Measurements from ENCODE around the gene HTR7. TPM values are rescaled to one million over a fixed set of nuclear protein-coding genes. Genes with fewer than 3 reads are reported as not detected.

Gene HTR7
- total RNA-seq, 6 donors from 2014 or later, result 0.54 to 0.64 (median 0.59) TPM; not detected in 3

DNA sequence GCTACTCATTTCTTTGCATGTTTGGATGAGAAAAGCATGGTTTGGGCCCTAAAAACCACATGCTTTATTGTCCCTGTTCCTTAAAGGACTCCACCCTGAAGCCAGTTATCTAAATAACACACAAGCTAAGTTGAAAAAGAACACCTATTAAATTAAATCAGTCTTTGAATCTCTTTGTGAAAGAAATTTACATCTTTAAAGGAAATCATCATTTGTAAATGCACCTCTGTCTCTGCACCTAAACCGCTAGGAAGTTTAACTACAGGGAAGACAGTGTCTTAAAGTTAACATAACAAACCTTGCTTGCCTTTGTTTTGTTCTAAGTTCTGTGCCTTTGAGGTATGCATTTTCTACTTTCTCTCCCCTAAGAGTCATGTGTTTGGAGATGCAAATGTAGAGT lies 52.6 kb downstream of the HTR7 start:
- H3K4me3 ChIP-seq, result no peak overlapping the region
- WGBS, 2 donors, result 71 to 78% methylated on average over 1 of the region's 1 CpG
- H3K27me3 ChIP-seq, result no peaks in the 10 kb centered on the region
- no peaks in the 10 kb centered on the region for H3K36me3 ChIP-seq
- H3K9me3 ChIP-seq, result peaks cover 0 to 3% (median 0%) of the 10 kb centered on the region in 4 donors
- TF ChIP-seq EP300 (IDR thresholded peaks at IDR 0.05) (no peak), POLR2AphosphoS5 (IDR thresholded peaks at IDR 0.05) (no peak), POLR2A (IDR thresholded peaks at IDR 0.05) (no peak)
- TF ChIP-seq, protein P1, sequence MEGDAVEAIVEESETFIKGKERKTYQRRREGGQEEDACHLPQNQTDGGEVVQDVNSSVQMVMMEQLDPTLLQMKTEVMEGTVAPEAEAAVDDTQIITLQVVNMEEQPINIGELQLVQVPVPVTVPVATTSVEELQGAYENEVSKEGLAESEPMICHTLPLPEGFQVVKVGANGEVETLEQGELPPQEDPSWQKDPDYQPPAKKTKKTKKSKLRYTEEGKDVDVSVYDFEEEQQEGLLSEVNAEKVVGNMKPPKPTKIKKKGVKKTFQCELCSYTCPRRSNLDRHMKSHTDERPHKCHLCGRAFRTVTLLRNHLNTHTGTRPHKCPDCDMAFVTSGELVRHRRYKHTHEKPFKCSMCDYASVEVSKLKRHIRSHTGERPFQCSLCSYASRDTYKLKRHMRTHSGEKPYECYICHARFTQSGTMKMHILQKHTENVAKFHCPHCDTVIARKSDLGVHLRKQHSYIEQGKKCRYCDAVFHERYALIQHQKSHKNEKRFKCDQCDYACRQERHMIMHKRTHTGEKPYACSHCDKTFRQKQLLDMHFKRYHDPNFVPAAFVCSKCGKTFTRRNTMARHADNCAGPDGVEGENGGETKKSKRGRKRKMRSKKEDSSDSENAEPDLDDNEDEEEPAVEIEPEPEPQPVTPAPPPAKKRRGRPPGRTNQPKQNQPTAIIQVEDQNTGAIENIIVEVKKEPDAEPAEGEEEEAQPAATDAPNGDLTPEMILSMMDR (IDR thresholded peaks at IDR 0.05), result no peak
- H3K4me1 ChIP-seq, result no peaks in the 10 kb centered on the region
- DNase-seq, result no peak
- H3K27ac ChIP-seq, result no peak overlapping the region
- no peak for ATAC-seq (ENCODE audit: low FRiP score in 2 of 2)

DNA sequence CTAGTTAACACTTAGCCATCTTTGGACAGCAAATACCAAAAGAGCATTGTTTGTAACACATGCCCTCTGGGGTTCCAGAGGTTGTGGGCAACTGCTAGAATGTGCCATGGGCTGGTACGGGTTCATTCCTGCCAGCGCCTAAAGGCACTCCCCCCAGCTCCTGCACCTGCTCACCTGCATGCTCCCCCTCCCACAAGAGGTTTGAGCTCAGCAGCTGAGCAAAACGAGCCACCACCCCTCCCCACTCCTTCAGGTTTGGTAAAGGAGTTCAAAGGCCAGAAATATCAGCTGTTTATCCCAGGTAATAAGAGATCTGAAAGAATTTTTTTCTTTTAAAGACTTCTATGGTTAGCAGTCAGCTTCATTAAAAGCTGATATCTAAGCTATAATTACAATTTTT lies 53.5 kb downstream of the HTR7 start:
- ATAC-seq (ENCODE audit: low FRiP score in 2 of 2) (no peak), DNase-seq (no peak)
- H3K27ac ChIP-seq, result no peak overlapping the region
- H3K36me3 ChIP-seq, result no peaks in the 10 kb centered on the region
- TF ChIP-seq, protein P1 (IDR thresholded peaks at IDR 0.05), result no peak
- TF ChIP-seq EP300 (IDR thresholded peaks at IDR 0.05) (no peak), POLR2A (IDR thresholded peaks at IDR 0.05) (no peak), POLR2AphosphoS5 (IDR thresholded peaks at IDR 0.05) (no peak)
- no peak overlapping the region for H3K4me3 ChIP-seq
- 62 to 75% methylated on average over 2 to 3 of the region's 3 CpGs for WGBS, 2 donors
- peaks cover 0 to 3% (median 0%) of the 10 kb centered on the region in 4 donors for H3K9me3 ChIP-seq
- H3K4me1 ChIP-seq, result no peaks in the 10 kb centered on the region
- no peaks in the 10 kb centered on the region for H3K27me3 ChIP-seq

DNA sequence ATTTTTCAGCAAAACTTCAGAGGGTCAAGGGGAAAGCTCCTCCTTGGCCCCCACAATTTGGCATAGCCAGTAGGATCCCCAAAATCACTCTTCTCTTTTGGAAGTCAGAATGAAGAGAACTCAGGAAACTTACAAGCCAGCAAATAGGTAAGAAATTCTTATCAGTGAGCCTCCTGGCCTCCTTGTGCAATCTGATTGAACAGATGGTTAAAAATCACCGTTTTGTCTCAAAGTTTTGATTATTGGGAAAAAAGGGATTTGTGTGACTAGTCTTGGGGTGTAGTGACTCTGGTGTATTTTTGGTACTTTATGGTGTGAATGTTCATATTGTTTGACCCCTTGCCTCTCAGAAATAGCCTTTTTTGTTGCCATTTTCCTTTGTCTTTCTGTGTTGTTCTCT lies 56.2 kb downstream of the HTR7 start:
- H3K27me3 ChIP-seq, result no peaks in the 10 kb centered on the region
- no peak overlapping the region for H3K27ac ChIP-seq
- no peak overlapping the region for H3K4me3 ChIP-seq
- no peaks in the 10 kb centered on the region for H3K36me3 ChIP-seq
- 88 to 90% methylated on average over 1 of the region's 1 CpG for WGBS, 2 donors
- ATAC-seq (ENCODE audit: low FRiP score in 2 of 2) (no peak), DNase-seq (no peak)
- H3K9me3 ChIP-seq, result peaks cover 0 to 3% (median 0%) of the 10 kb centered on the region in 4 donors
- H3K4me1 ChIP-seq, result no peaks in the 10 kb centered on the region
- TF ChIP-seq POLR2A (IDR thresholded peaks at IDR 0.05), result no peak
- no peak for TF ChIP-seq EP300 (IDR thresholded peaks at IDR 0.05)
- TF ChIP-seq POLR2AphosphoS5 (IDR thresholded peaks at IDR 0.05), result no peak
- TF ChIP-seq, protein P1 (IDR thresholded peaks at IDR 0.05), result no peak

DNA sequence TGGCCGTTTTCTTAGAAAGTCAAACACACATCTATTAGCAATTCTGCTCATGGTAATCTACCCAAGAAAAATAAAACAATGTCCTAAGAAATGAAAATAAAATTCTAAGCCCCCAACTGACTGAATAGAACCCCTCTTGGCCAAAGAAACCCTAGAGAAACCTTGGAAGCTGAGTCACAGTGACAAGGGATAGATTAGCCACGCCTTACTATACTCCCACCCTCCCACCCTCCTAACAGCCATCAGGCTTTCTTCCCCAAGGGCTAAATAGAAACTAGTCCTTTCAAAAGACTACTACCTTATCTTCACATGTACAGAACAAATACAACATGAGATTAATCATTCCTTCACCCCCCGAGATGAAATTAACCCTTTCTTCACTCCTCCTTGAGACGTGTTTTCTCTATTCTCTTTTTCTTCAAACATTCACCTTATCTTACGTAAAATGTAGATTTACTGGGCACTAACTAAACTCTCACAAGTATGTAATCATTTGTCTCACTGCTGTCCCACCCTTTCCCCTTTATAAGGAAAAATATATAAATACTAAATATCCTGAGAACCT lies 57.5 kb downstream of the HTR7 start:
- TF ChIP-seq POLR2AphosphoS5 (IDR thresholded peaks at IDR 0.05) (no peak), POLR2A (IDR thresholded peaks at IDR 0.05) (no peak), EP300 (IDR thresholded peaks at IDR 0.05) (no peak)
- TF ChIP-seq, protein P1 (IDR thresholded peaks at IDR 0.05), result no peak
- WGBS, 2 donors, result 65 to 73% methylated on average over 5 of the region's 5 CpGs
- H3K27me3 ChIP-seq, result no peaks in the 10 kb centered on the region
- H3K4me3 ChIP-seq, result no peak overlapping the region
- peaks cover 0 to 3% (median 0%) of the 10 kb centered on the region in 4 donors for H3K9me3 ChIP-seq
- DNase-seq (no peak), ATAC-seq (ENCODE audit: low FRiP score in 2 of 2) (no peak)
- no peaks in the 10 kb centered on the region for H3K4me1 ChIP-seq
- H3K27ac ChIP-seq, result no peak overlapping the region
- no peaks in the 10 kb centered on the region for H3K36me3 ChIP-seq

DNA sequence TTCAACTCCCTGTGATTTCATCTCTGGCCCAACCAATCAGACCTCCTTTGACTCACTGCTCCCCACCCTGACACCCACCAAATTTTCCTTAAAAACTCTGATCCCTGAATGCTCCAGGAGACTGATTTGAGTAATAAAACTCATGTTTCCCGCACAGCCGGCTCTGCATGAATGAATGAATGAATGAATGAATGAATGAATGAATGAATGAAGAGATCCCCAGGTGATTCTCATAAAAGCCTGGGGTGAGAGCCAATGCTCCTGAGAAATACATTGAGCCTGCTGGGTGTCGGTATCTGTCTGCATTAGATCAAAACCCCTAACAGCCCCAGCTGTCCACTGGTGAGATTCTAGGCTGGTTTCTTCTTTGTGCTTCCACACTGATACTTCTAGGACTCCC lies 58.7 kb downstream of the HTR7 start:
- Histone ChIP-seq H3K4me3 (no peak overlapping the region), H3K9me3 (peaks cover 0 to 3% (median 0%) of the 10 kb centered on the region in 4 donors), H3K4me1 (no peaks in the 10 kb centered on the region), H3K27ac (no peak overlapping the region), H3K36me3 (no peaks in the 10 kb centered on the region), H3K27me3 (no peaks in the 10 kb centered on the region)
- TF ChIP-seq EP300 (IDR thresholded peaks at IDR 0.05) (no peak), POLR2A (IDR thresholded peaks at IDR 0.05) (no peak), POLR2AphosphoS5 (IDR thresholded peaks at IDR 0.05) (no peak)
- TF ChIP-seq, protein P1 (IDR thresholded peaks at IDR 0.05), result no peak
- no peak for ATAC-seq (ENCODE audit: low FRiP score in 2 of 2)
- DNase-seq, result no peak
- WGBS, 2 donors, result 87 to 91% methylated on average over 3 of the region's 3 CpGs
